ENCODE measurements around the gene PPM1E.
"Not testable (repeated sequence)": the region's sequence is repeated elsewhere in the genome, so short reads cannot be mapped to it uniquely, and the experiment has no call there.

Gene PPM1E

GRCh38 chr17:58749627-58750026, 6.0 kb upstream of the PPM1E start:
- not testable (repeated sequence) for H3K9me3 ChIP-seq (ENCODE audit: control insufficient read depth in 1 of 2, low read length in 2 of 2); H3K4me3 ChIP-seq (ENCODE audit: low read depth in 1 of 2, low read length in 2 of 2); H3K27me3 ChIP-seq (ENCODE audit: low read depth, low read length); H3K27ac ChIP-seq (ENCODE audit: low read length); H3K4me1 ChIP-seq (ENCODE audit: control insufficient read depth in 1 of 2, insufficient read depth in 2 of 2, low read length in 2 of 2); H3K36me3 ChIP-seq (ENCODE audit: control insufficient read depth in 1 of 2, insufficient read depth in 2 of 2, low read length in 2 of 2)

GRCh38 chr17:58753026-58753425, 2.6 kb upstream of the PPM1E start:
- no peak overlapping the region for H3K27ac ChIP-seq (ENCODE audit: low read length)
- H3K4me1 ChIP-seq (ENCODE audit: control insufficient read depth in 1 of 2, insufficient read depth in 2 of 2, low read length in 2 of 2) = peaks cover 0 to 14% of the 10 kb centered on the region in 2 donors
- peaks cover 7% of the 10 kb centered on the region for H3K27me3 ChIP-seq (ENCODE audit: low read depth, low read length)
- H3K36me3 ChIP-seq (ENCODE audit: control insufficient read depth in 1 of 2, insufficient read depth in 2 of 2, low read length in 2 of 2) = no peaks in the 10 kb centered on the region
- no peak overlapping the region for H3K4me3 ChIP-seq (ENCODE audit: low read depth in 1 of 2, low read length in 2 of 2)
- no peaks in the 10 kb centered on the region for H3K9me3 ChIP-seq (ENCODE audit: control insufficient read depth in 1 of 2, low read length in 2 of 2)

- Histone ChIP-seq H3K27ac (ENCODE audit: low read length) (no peak overlapping the region), H3K27me3 (ENCODE audit: low read depth, low read length) (peaks cover 12% of the 10 kb centered on the region), H3K4me1 (ENCODE audit: control insufficient read depth in 1 of 2, insufficient read depth in 2 of 2, low read length in 2 of 2) (peaks cover 0 to 14% of the 10 kb centered on the region in 2 donors), H3K4me3 (ENCODE audit: low read depth in 1 of 2, low read length in 2 of 2) (peak overlapping the region in 1 of 2 donors; percentile 76), H3K9me3 (ENCODE audit: control insufficient read depth in 1 of 2, low read length in 2 of 2) (no peaks in the 10 kb centered on the region), H3K36me3 (ENCODE audit: control insufficient read depth in 1 of 2, insufficient read depth in 2 of 2, low read length in 2 of 2) (no peaks in the 10 kb centered on the region)
Observed at GRCh38 chr17:58755269-58755576, 431 bp upstream of the PPM1E start.

GRCh38 chr17:58756246-58757161, 850 bp downstream of the PPM1E start:
- Histone ChIP-seq H3K4me3 (ENCODE audit: low read depth in 1 of 2, low read length in 2 of 2) (peak overlapping the region; percentile 27 to 76), H3K4me1 (ENCODE audit: control insufficient read depth in 1 of 2, insufficient read depth in 2 of 2, low read length in 2 of 2) (peaks cover 0 to 14% of the 10 kb centered on the region in 2 donors), H3K27me3 (ENCODE audit: low read depth, low read length) (peaks cover 22% of the 10 kb centered on the region), H3K9me3 (ENCODE audit: control insufficient read depth in 1 of 2, low read length in 2 of 2) (no peaks in the 10 kb centered on the region), H3K36me3 (ENCODE audit: control insufficient read depth in 1 of 2, insufficient read depth in 2 of 2, low read length in 2 of 2) (no peaks in the 10 kb centered on the region), H3K27ac (ENCODE audit: low read length) (no peak overlapping the region)

GRCh38 chr17:58757162-58757613, 1.5 kb downstream of the PPM1E start:
- Histone ChIP-seq H3K27me3 (ENCODE audit: low read depth, low read length) (peaks cover 22% of the 10 kb centered on the region), H3K36me3 (ENCODE audit: control insufficient read depth in 1 of 2, insufficient read depth in 2 of 2, low read length in 2 of 2) (no peaks in the 10 kb centered on the region), H3K4me3 (ENCODE audit: low read depth in 1 of 2, low read length in 2 of 2) (peak overlapping the region; percentile 27 to 76), H3K4me1 (ENCODE audit: control insufficient read depth in 1 of 2, insufficient read depth in 2 of 2, low read length in 2 of 2) (peaks cover 0 to 14% of the 10 kb centered on the region in 2 donors), H3K9me3 (ENCODE audit: control insufficient read depth in 1 of 2, low read length in 2 of 2) (no peaks in the 10 kb centered on the region), H3K27ac (ENCODE audit: low read length) (no peak overlapping the region)

GRCh38 chr17:58758890-58759289, 3.2 kb downstream of the PPM1E start:
- Histone ChIP-seq H3K27me3 (ENCODE audit: low read depth, low read length) (peaks cover 22% of the 10 kb centered on the region), H3K27ac (ENCODE audit: low read length) (no peak overlapping the region)

GRCh38 chr17:58759522-58759921, 3.9 kb downstream of the PPM1E start:
- Histone ChIP-seq H3K4me1 (ENCODE audit: control insufficient read depth in 1 of 2, insufficient read depth in 2 of 2, low read length in 2 of 2) (peaks cover 0 to 14% of the 10 kb centered on the region in 2 donors), H3K4me3 (ENCODE audit: low read depth in 1 of 2, low read length in 2 of 2) (no peak overlapping the region), H3K27ac (ENCODE audit: low read length) (no peak overlapping the region), H3K27me3 (ENCODE audit: low read depth, low read length) (peaks cover 22% of the 10 kb centered on the region), H3K9me3 (ENCODE audit: control insufficient read depth in 1 of 2, low read length in 2 of 2) (no peaks in the 10 kb centered on the region), H3K36me3 (ENCODE audit: control insufficient read depth in 1 of 2, insufficient read depth in 2 of 2, low read length in 2 of 2) (no peaks in the 10 kb centered on the region)

More at GRCh38 chr17:58758890-58759289, 3.2 kb downstream of the PPM1E start:
- H3K4me1 ChIP-seq (ENCODE audit: control insufficient read depth in 1 of 2, insufficient read depth in 2 of 2, low read length in 2 of 2) = peaks cover 0 to 14% of the 10 kb centered on the region in 2 donors
- H3K36me3 ChIP-seq (ENCODE audit: control insufficient read depth in 1 of 2, insufficient read depth in 2 of 2, low read length in 2 of 2) = no peaks in the 10 kb centered on the region
- H3K9me3 ChIP-seq (ENCODE audit: control insufficient read depth in 1 of 2, low read length in 2 of 2) = no peaks in the 10 kb centered on the region
- H3K4me3 ChIP-seq (ENCODE audit: low read depth in 1 of 2, low read length in 2 of 2) = no peak overlapping the region

- no peak overlapping the region for H3K27ac ChIP-seq (ENCODE audit: low read length)
- H3K9me3 ChIP-seq (ENCODE audit: control insufficient read depth in 1 of 2, low read length in 2 of 2) = no peaks in the 10 kb centered on the region
- no peak overlapping the region for H3K4me3 ChIP-seq (ENCODE audit: low read depth in 1 of 2, low read length in 2 of 2)
- peaks cover 22% of the 10 kb centered on the region for H3K27me3 ChIP-seq (ENCODE audit: low read depth, low read length)
- peaks cover 0 to 14% of the 10 kb centered on the region in 2 donors for H3K4me1 ChIP-seq (ENCODE audit: control insufficient read depth in 1 of 2, insufficient read depth in 2 of 2, low read length in 2 of 2)
- no peaks in the 10 kb centered on the region for H3K36me3 ChIP-seq (ENCODE audit: control insufficient read depth in 1 of 2, insufficient read depth in 2 of 2, low read length in 2 of 2)
Observed at GRCh38 chr17:58760248-58760647, 4.6 kb downstream of the PPM1E start.

- no peak overlapping the region for H3K27ac ChIP-seq (ENCODE audit: low read length)
- no peaks in the 10 kb centered on the region for H3K36me3 ChIP-seq (ENCODE audit: control insufficient read depth in 1 of 2, insufficient read depth in 2 of 2, low read length in 2 of 2)
- H3K9me3 ChIP-seq (ENCODE audit: control insufficient read depth in 1 of 2, low read length in 2 of 2) = no peaks in the 10 kb centered on the region
- H3K27me3 ChIP-seq (ENCODE audit: low read depth, low read length) = peaks cover 15% of the 10 kb centered on the region
- H3K4me3 ChIP-seq (ENCODE audit: low read depth in 1 of 2, low read length in 2 of 2) = no peak overlapping the region
- H3K4me1 ChIP-seq (ENCODE audit: control insufficient read depth in 1 of 2, insufficient read depth in 2 of 2, low read length in 2 of 2) = no peaks in the 10 kb centered on the region
Observed at GRCh38 chr17:58763263-58763662, 7.6 kb downstream of the PPM1E start.

GRCh38 chr17:58764373-58764772, 8.7 kb downstream of the PPM1E start:
- Histone ChIP-seq H3K9me3 (ENCODE audit: control insufficient read depth in 1 of 2, low read length in 2 of 2) (no peaks in the 10 kb centered on the region), H3K4me1 (ENCODE audit: control insufficient read depth in 1 of 2, insufficient read depth in 2 of 2, low read length in 2 of 2) (no peaks in the 10 kb centered on the region), H3K4me3 (ENCODE audit: low read depth in 1 of 2, low read length in 2 of 2) (no peak overlapping the region), H3K27ac (ENCODE audit: low read length) (no peak overlapping the region), H3K36me3 (ENCODE audit: control insufficient read depth in 1 of 2, insufficient read depth in 2 of 2, low read length in 2 of 2) (no peaks in the 10 kb centered on the region), H3K27me3 (ENCODE audit: low read depth, low read length) (peaks cover 12% of the 10 kb centered on the region)

- not testable (repeated sequence) for H3K27ac ChIP-seq (ENCODE audit: low read length); H3K36me3 ChIP-seq (ENCODE audit: control insufficient read depth in 1 of 2, insufficient read depth in 2 of 2, low read length in 2 of 2); H3K9me3 ChIP-seq (ENCODE audit: control insufficient read depth in 1 of 2, low read length in 2 of 2); H3K4me1 ChIP-seq (ENCODE audit: control insufficient read depth in 1 of 2, insufficient read depth in 2 of 2, low read length in 2 of 2); H3K27me3 ChIP-seq (ENCODE audit: low read depth, low read length); H3K4me3 ChIP-seq (ENCODE audit: low read depth in 1 of 2, low read length in 2 of 2)
Observed at GRCh38 chr17:58778482-58778881, 22.8 kb downstream of the PPM1E start.

GRCh38 chr17:58779446-58779845, 23.8 kb downstream of the PPM1E start:
- H3K9me3 ChIP-seq (ENCODE audit: control insufficient read depth in 1 of 2, low read length in 2 of 2) = no peaks in the 10 kb centered on the region
- no peaks in the 10 kb centered on the region for H3K4me1 ChIP-seq (ENCODE audit: control insufficient read depth in 1 of 2, insufficient read depth in 2 of 2, low read length in 2 of 2)
- H3K36me3 ChIP-seq (ENCODE audit: control insufficient read depth in 1 of 2, insufficient read depth in 2 of 2, low read length in 2 of 2) = no peaks in the 10 kb centered on the region
- no peaks in the 10 kb centered on the region for H3K27me3 ChIP-seq (ENCODE audit: low read depth, low read length)
- no peak overlapping the region for H3K27ac ChIP-seq (ENCODE audit: low read length)
- no peak overlapping the region for H3K4me3 ChIP-seq (ENCODE audit: low read depth in 1 of 2, low read length in 2 of 2)
